ENCODE results near the gene MSL1.

GRCh38 chr17:40130352-40131042 is 8.7 kb downstream of the MSL1 start:
- TF ChIP-seq CTCF (IDR thresholded peaks at IDR 0.05; ENCODE audit: low read depth, low read length, poor library complexity, severe bottlenecking) (no peak), EZH2phosphoT487 (IDR thresholded peaks at IDR 0.05; ENCODE audit: borderline replicate concordance, low read length) (no peak)

All from DOHH2 (cell line).